H9 (cell line): ENCODE measurements around the gene CYP19A1. TPM values are rescaled to one million over a fixed set of nuclear protein-coding genes. Genes with fewer than 3 reads are reported as not detected.

Source experiments
- DNase-seq: peaks from one replicate; pipeline ENCODE4 v3.0.0-alpha.2; 2017
- H2AFZ ChIP-seq: one replicate; pipeline ENCODE4 v1.6.1; 2013; ENCODE audit warnings: mild to moderate bottlenecking, low read length, control low read depth, moderate library complexity
- H2AK5ac ChIP-seq: 2 replicates; pipeline ENCODE4 v1.6.1; 2013; ENCODE audit warnings: low read length, control low read depth, mixed read lengths; ENCODE audit not compliant: insufficient read length
- H2BK120ac ChIP-seq: one replicate; pipeline ENCODE4 v1.6.1; 2013; ENCODE audit warnings: low read depth, mild to moderate bottlenecking, low read length, control low read depth, inconsistent platforms; ENCODE audit not compliant: poor library complexity, severe bottlenecking
- H2BK12ac ChIP-seq: 2 replicates; pipeline ENCODE4 v1.6.1; 2013; ENCODE audit warnings: low read length, control low read depth, mixed read lengths, low read depth; ENCODE audit not compliant: insufficient read length
- H2BK15ac ChIP-seq: 2 replicates; pipeline ENCODE4 v1.6.1; 2013; ENCODE audit warnings: low read depth, low read length, control low read depth
- H2BK20ac ChIP-seq: one replicate; pipeline ENCODE4 v1.6.1; 2013; ENCODE audit warnings: low read depth, mild to moderate bottlenecking, low read length, control low read depth, inconsistent platforms; ENCODE audit not compliant: poor library complexity, severe bottlenecking
- H2BK5ac ChIP-seq: 2 replicates; pipeline ENCODE4 v1.6.1; 2013; ENCODE audit warnings: low read length, control low read depth, mixed read lengths; ENCODE audit not compliant: insufficient read length
- H3K14ac ChIP-seq: 2 replicates; pipeline ENCODE4 v1.6.1; 2013; ENCODE audit warnings: low read length, control low read depth; ENCODE audit not compliant: insufficient read depth
- H3K18ac ChIP-seq: 2 replicates; pipeline ENCODE4 v1.6.1; 2013; ENCODE audit warnings: low read depth, mild to moderate bottlenecking, mixed read lengths, low read length, control low read depth; ENCODE audit not compliant: insufficient read length
- H3K23ac ChIP-seq: 2 replicates; pipeline ENCODE4 v1.6.1; 2013; ENCODE audit warnings: low read length, control low read depth, mixed read lengths, low read depth; ENCODE audit not compliant: insufficient read length
- H3K23me2 ChIP-seq: 2 replicates; pipeline ENCODE4 v1.6.1; 2013; ENCODE audit warnings: low read depth, mild to moderate bottlenecking, mixed read lengths, low read length, control low read depth; ENCODE audit not compliant: insufficient read length, poor library complexity, severe bottlenecking
- H3K27ac ChIP-seq: 2 replicates; pipeline ENCODE4 v1.5.1; 2013; ENCODE audit warnings: low read length, control low read depth, mixed read lengths, low read depth; ENCODE audit not compliant: insufficient read length
- H3K27me3 ChIP-seq: 2 replicates; pipeline ENCODE4 v1.6.1; 2013; ENCODE audit warnings: low read length, control low read depth, inconsistent platforms; ENCODE audit not compliant: insufficient read depth
- H3K4ac ChIP-seq: 2 replicates; pipeline ENCODE4 v1.6.1; 2013; ENCODE audit warnings: low read depth, mild to moderate bottlenecking, control low read depth, inconsistent platforms, low read length, moderate library complexity
- H3K4me1 ChIP-seq: 2 replicates; pipeline ENCODE4 v1.6.1; 2013; ENCODE audit warnings: low read length, control low read depth, inconsistent platforms; ENCODE audit not compliant: insufficient read depth
- H3K4me2 ChIP-seq: 2 replicates; pipeline ENCODE4 v1.6.1; 2013; ENCODE audit warnings: low read length, control low read depth, mixed read lengths; ENCODE audit not compliant: insufficient read length, insufficient read depth
- H3K56ac ChIP-seq: 2 replicates; pipeline ENCODE4 v1.6.1; 2013; ENCODE audit warnings: low read depth, mild to moderate bottlenecking, mixed read lengths, low read length, control low read depth; ENCODE audit not compliant: insufficient read length
- H3K79me1 ChIP-seq: 2 replicates; pipeline ENCODE4 v1.6.1; 2013; ENCODE audit warnings: low read depth, mild to moderate bottlenecking, moderate library complexity, low read length, control low read depth, inconsistent platforms; ENCODE audit not compliant: insufficient read depth, poor library complexity, severe bottlenecking
- H3K79me2 ChIP-seq: 2 replicates; pipeline ENCODE4 v1.6.1; 2013; ENCODE audit warnings: low read length, control low read depth, inconsistent platforms; ENCODE audit not compliant: insufficient read depth
- H3K9ac ChIP-seq: 2 replicates; pipeline ENCODE4 v1.6.1; 2013; ENCODE audit warnings: low read length, control low read depth, mixed read lengths; ENCODE audit not compliant: insufficient read length; ENCODE audit errors: extremely low read depth
- H3K9me3 ChIP-seq: one replicate; pipeline ENCODE4 v1.6.1; 2013; ENCODE audit warnings: low read depth, low read length, inconsistent platforms; ENCODE audit not compliant: control insufficient read depth
- H3T11ph ChIP-seq: one replicate; pipeline ENCODE4 v1.6.1; 2013; ENCODE audit warnings: mild to moderate bottlenecking, low read length, control low read depth, inconsistent platforms
- H4K20me1 ChIP-seq: one replicate; pipeline ENCODE4 v1.6.1; 2013; ENCODE audit not compliant: control insufficient read depth, insufficient read length, insufficient read depth
- H4K5ac ChIP-seq: 2 replicates; pipeline ENCODE4 v1.6.1; 2013; ENCODE audit warnings: low read depth, mild to moderate bottlenecking, mixed read lengths, low read length, control low read depth; ENCODE audit not compliant: insufficient read length
- H4K8ac ChIP-seq: replicated peaks from 2 replicates; pipeline ENCODE4 v1.6.1; 2013; ENCODE audit warnings: low read length, control low read depth, mixed read lengths, low read depth; ENCODE audit not compliant: insufficient read length
- H4K91ac ChIP-seq: 2 replicates; pipeline ENCODE4 v1.6.1; 2013; ENCODE audit warnings: low read depth, mild to moderate bottlenecking, moderate library complexity, mixed read lengths, low read length, control low read depth; ENCODE audit not compliant: insufficient read length
- H3K27ac Mint-ChIP-seq, 3 experiments: 2 replicates in 2 of 3; 3 replicates in 1 of 3; pipeline ENCODE4 v1.8.0; 2020 to 2021; ENCODE audit warnings: mixed read lengths in 3 of 3, mild to moderate bottlenecking in 1 of 3, moderate library complexity in 1 of 3
- H3K27me3 Mint-ChIP-seq: 2 replicates; pipeline ENCODE4 v1.8.0; 2021; ENCODE audit warnings: low read depth, mild to moderate bottlenecking, moderate library complexity, mixed read lengths
- H3K36me3 Mint-ChIP-seq, 3 experiments: 2 replicates in 2 of 3; 3 replicates in 1 of 3; pipeline ENCODE4 v1.8.0; 2020 to 2021; ENCODE audit warnings: low read depth in 3 of 3, mixed read lengths in 3 of 3; ENCODE audit not compliant: insufficient read depth in 1 of 3
- H3K4me1 Mint-ChIP-seq, 2 experiments: 2 replicates each; pipeline ENCODE4 v1.8.0; 2020; ENCODE audit warnings: mixed read lengths in 2 of 2
- H3K4me3 Mint-ChIP-seq, 2 experiments: 2 replicates in 1 of 2; 3 replicates in 1 of 2; pipeline ENCODE4 v1.8.0; 2020 to 2021; ENCODE audit warnings: mild to moderate bottlenecking in 2 of 2, mixed read lengths in 2 of 2, moderate library complexity in 1 of 2
- H3K9me3 Mint-ChIP-seq, 2 experiments: 2 replicates in 1 of 2; 3 replicates in 1 of 2; pipeline ENCODE4 v1.8.0; 2020; ENCODE audit warnings: mild to moderate bottlenecking in 2 of 2, mixed read lengths in 2 of 2, moderate library complexity in 1 of 2
- WGBS: extraction: QIAGEN DNeasy Blood & Tissue Kit; methylation state at CpG from one replicate; pipeline ENCODE4 v1.1.7; 2013; ENCODE audit warnings: missing lambda C conversion rate, low lambda C conversion rate, mixed read lengths; ENCODE audit not compliant: insufficient read length; ENCODE audit errors: extremely low coverage; 5-methylcytosine and 5-hydroxymethylcytosine counted together
- total RNA-seq: library from RNA; stranded (reverse); gene quantifications from 2 replicates; pipeline ENCODE4 v1.2.1, GENCODE V29; 2021
- TF ChIP-seq, protein P1 (sequence below): fragments of 200-600 bp; sonication (generic); conservative IDR thresholded peaks from 3 replicates; pipeline ENCODE4 v1.8.0; 2021; ENCODE audit warnings: antibody characterized with exemption, mild to moderate bottlenecking

The CYP19A1 gene
- total RNA-seq, 1 experiment from 2014 or later: not detected

DNA sequence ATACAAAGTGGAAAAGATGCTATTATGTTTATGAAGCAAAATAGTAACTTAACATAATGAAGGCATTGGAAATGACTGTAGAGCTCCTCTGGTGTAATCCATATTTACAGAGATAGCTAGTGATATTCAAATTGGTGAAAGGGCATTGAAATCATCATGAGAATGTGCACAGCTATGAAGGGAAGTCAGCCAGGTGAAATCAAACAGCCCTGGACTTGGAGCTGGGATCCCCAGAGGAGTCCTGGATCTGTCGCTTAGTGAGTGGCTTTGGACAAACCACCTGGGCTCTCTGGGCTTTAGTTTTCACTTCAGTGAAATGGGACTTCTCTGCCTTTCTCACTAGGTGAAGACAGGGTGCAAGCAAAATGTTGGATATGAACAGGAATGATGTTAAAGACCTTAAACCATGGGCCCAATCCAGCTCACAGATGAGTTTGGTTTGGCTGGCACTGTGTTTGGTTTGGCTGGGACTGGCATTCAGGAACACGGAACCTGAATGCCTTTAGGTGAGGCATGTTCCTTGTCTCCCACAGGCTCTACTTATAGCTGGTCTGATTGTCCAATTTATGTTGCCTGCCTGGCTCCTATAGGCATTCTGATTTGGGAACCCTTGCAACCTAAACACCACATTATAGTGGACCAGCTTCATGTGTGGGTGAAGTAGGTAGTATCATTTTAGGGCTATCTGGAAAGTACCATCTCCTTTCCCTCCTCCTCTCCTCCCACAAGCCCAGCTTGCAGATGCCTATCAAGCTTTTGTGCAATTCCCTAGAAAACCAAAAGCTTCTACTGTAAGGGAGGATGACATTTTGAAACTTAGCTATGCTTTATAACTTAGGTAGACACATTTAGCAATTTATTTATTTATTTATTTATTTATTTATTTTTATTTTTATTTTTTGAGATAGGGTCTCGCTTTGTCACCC, 133.1 kb downstream of the CYP19A1 start:
- H4K20me1 ChIP-seq: no peaks in the 10 kb centered on the region
- no peaks in the 10 kb centered on the region; a peak in 1 of 7 replicates for H3K36me3 Mint-ChIP-seq
- DNase-seq: no peak
- H3K27me3 Mint-ChIP-seq: no peaks in the 10 kb centered on the region; the same call in 1 of the 2 replicates
- no peak overlapping the region for H2AFZ ChIP-seq
- no peak overlapping the region for H3K9ac ChIP-seq
- TF ChIP-seq, protein P1, sequence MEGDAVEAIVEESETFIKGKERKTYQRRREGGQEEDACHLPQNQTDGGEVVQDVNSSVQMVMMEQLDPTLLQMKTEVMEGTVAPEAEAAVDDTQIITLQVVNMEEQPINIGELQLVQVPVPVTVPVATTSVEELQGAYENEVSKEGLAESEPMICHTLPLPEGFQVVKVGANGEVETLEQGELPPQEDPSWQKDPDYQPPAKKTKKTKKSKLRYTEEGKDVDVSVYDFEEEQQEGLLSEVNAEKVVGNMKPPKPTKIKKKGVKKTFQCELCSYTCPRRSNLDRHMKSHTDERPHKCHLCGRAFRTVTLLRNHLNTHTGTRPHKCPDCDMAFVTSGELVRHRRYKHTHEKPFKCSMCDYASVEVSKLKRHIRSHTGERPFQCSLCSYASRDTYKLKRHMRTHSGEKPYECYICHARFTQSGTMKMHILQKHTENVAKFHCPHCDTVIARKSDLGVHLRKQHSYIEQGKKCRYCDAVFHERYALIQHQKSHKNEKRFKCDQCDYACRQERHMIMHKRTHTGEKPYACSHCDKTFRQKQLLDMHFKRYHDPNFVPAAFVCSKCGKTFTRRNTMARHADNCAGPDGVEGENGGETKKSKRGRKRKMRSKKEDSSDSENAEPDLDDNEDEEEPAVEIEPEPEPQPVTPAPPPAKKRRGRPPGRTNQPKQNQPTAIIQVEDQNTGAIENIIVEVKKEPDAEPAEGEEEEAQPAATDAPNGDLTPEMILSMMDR: no peak
- no peak overlapping the region for H3K4me2 ChIP-seq
- 0 out of 2 replicates have a peak, but pooled peaks cover 4% of the 10 kb centered on the region for H3K4me1 ChIP-seq
- no peak overlapping the region for H3K4ac ChIP-seq
- H3K27me3 ChIP-seq: no peaks in the 10 kb centered on the region
- H2BK15ac ChIP-seq: no peak overlapping the region
- no peak overlapping the region for H3K18ac ChIP-seq
- H2AK5ac ChIP-seq: no peak overlapping the region
- no peak overlapping the region for H3K56ac ChIP-seq
- H3K27ac Mint-ChIP-seq: no peak overlapping the region
- H3K4me3 Mint-ChIP-seq: no peak overlapping the region
- no peak overlapping the region for H4K5ac ChIP-seq
- peaks cover 0 to 6% of the 10 kb centered on the region in 2 experiments; a peak in 1 of 4 replicates for H3K4me1 Mint-ChIP-seq
- no peaks in the 10 kb centered on the region for H3K79me1 ChIP-seq
- no peak overlapping the region for H3K14ac ChIP-seq
- no peak overlapping the region for H2BK12ac ChIP-seq
- H3K23me2 ChIP-seq: no peaks in the 10 kb centered on the region
- H2BK120ac ChIP-seq: no peak overlapping the region
- H2BK20ac ChIP-seq: no peak overlapping the region
- WGBS: no CpG with 5 or more reads among the region's 3 CpGs
- H3T11ph ChIP-seq: no peak overlapping the region
- no peak overlapping the region for H3K27ac ChIP-seq
- no peaks in the 10 kb centered on the region for H3K79me2 ChIP-seq
- no peak overlapping the region for H3K23ac ChIP-seq
- no peaks in the 10 kb centered on the region for H3K9me3 Mint-ChIP-seq
- H4K91ac ChIP-seq: no peak overlapping the region
- H4K8ac ChIP-seq: no peak overlapping the region
- H2BK5ac ChIP-seq: no peak overlapping the region
- H3K9me3 ChIP-seq: no peaks in the 10 kb centered on the region
